Suppressor macrophage (primary cell): ENCODE results near the gene NR5A1.

Experiments
- DNase-seq, 4 experiments: peaks; one replicate each; pipeline ENCODE4 v3.0.0-alpha.2; 2020 to 2022
- total RNA-seq, 17 experiments: gene quantifications; one replicate each; lab custom pipeline; 2026; ENCODE audit warnings: mixed read lengths in 6 of 17, inconsistent platforms in 3 of 17; lab: John Stamatoyannopoulos, UW

The NR5A1 gene
- 0 to 1.4 (median 0) reads per million in 17 experiments for total RNA-seq

GRCh38 chr9:124506931-124507879, at the start of gene NR5A1:
NR5A1 (minus strand) TSS chr9:124507399; CDS start chr9:124503395, 4,004 bp downstream.
- DNase-seq = no peak

GRCh38 chr9:124555043-124555442, 47.8 kb upstream of the NR5A1 start:
- peak in 1 of 4 experiments; percentile 28 for DNase-seq

- DNase-seq = no peak
These were observed 46.5 kb upstream of the NR5A1 start for GRCh38 chr9:124553738-124554137.

- DNase-seq = no peak
These were observed 45.0 kb upstream of the NR5A1 start for GRCh38 chr9:124552273-124552605.

GRCh38 chr9:124551472-124552272, 44.5 kb upstream of the NR5A1 start:
- peak; percentile 25 to 59 (median 40) for DNase-seq

GRCh38 chr9:124550072-124550471, 42.9 kb upstream of the NR5A1 start:
- no peak for DNase-seq

- DNase-seq = no peak
These were observed 41.8 kb upstream of the NR5A1 start for GRCh38 chr9:124549016-124549415.

- DNase-seq = no peak
These were observed 37.3 kb upstream of the NR5A1 start for GRCh38 chr9:124544535-124544934.

GRCh38 chr9:124541824-124542223, 34.6 kb upstream of the NR5A1 start:
- DNase-seq = no peak

- no peak for DNase-seq
These were observed 30.7 kb upstream of the NR5A1 start for GRCh38 chr9:124537926-124538325.

- no peak for DNase-seq
These were observed 28.6 kb upstream of the NR5A1 start for GRCh38 chr9:124535846-124536245.

GRCh38 chr9:124532897-124533296, 25.7 kb upstream of the NR5A1 start:
- no peak for DNase-seq

- no peak for DNase-seq
These were observed 23.9 kb upstream of the NR5A1 start for GRCh38 chr9:124531115-124531514.

GRCh38 chr9:124530246-124530645, 23.0 kb upstream of the NR5A1 start:
- no peak for DNase-seq

- DNase-seq = no peak
These were observed 20.6 kb upstream of the NR5A1 start for GRCh38 chr9:124527781-124528180.

GRCh38 chr9:124526174-124526573, 19.0 kb upstream of the NR5A1 start:
- no peak for DNase-seq

GRCh38 chr9:124522121-124523098, 15.2 kb upstream of the NR5A1 start:
- no peak for DNase-seq

- DNase-seq = no peak
These were observed 13.9 kb upstream of the NR5A1 start for GRCh38 chr9:124521142-124521541.

- no peak for DNase-seq
These were observed 13.0 kb upstream of the NR5A1 start for GRCh38 chr9:124520206-124520596.

- no peak for DNase-seq
These were observed 10.9 kb upstream of the NR5A1 start for GRCh38 chr9:124518116-124518515.

GRCh38 chr9:124517600-124517999, 10.4 kb upstream of the NR5A1 start:
- no peak for DNase-seq

GRCh38 chr9:124514874-124515273, 7.7 kb upstream of the NR5A1 start:
- DNase-seq = no peak
